HG02852 (cell line): ENCODE results near the gene CEL.
"Not testable (repeated sequence)": the region's sequence is repeated elsewhere in the genome, so short reads cannot be mapped to it uniquely, and the experiment has no call there.

Experiments
- ATAC-seq: cut with Tn5 transposase; IDR thresholded peaks from one replicate; pipeline ENCODE4 v1.9.1; 2021; ENCODE audit warnings: mild to moderate bottlenecking, moderate library complexity; ENCODE audit not compliant: unreplicated experiment

The CEL gene

GRCh38 chr9:133063159-133063499, 1.3 kb downstream of the CEL start:
- ATAC-seq = no peak

- no peak for ATAC-seq
Measured at GRCh38 chr9:133063500-133064231, 1.9 kb downstream of the CEL start.

- no peak for ATAC-seq
Measured at GRCh38 chr9:133064241-133065069, 2.7 kb downstream of the CEL start.

- no peak for ATAC-seq
Measured at GRCh38 chr9:133065070-133065388, 3.2 kb downstream of the CEL start.

GRCh38 chr9:133066181-133066983, 4.6 kb downstream of the CEL start:
- no peak for ATAC-seq

- ATAC-seq = no peak
Measured at GRCh38 chr9:133067006-133067405, 5.2 kb downstream of the CEL start.

- ATAC-seq = no peak
Measured at GRCh38 chr9:133067813-133068212, 6.0 kb downstream of the CEL start.

- not testable (repeated sequence) for ATAC-seq
Measured at GRCh38 chr9:133068431-133068830, 6.7 kb downstream of the CEL start.

GRCh38 chr9:133070500-133070961, 8.8 kb downstream of the CEL start:
- ATAC-seq = not testable (repeated sequence)

- not testable (repeated sequence) for ATAC-seq
Measured at GRCh38 chr9:133070985-133071384, 9.2 kb downstream of the CEL start.

GRCh38 chr9:133071484-133072150, 9.8 kb downstream of the CEL start:
- ATAC-seq = no peak

GRCh38 chr9:133072210-133072609, 10.4 kb downstream of the CEL start:
- not testable (repeated sequence) for ATAC-seq

GRCh38 chr9:133073086-133074014, 11.6 kb downstream of the CEL start:
- no peak for ATAC-seq

GRCh38 chr9:133074111-133074651, 12.4 kb downstream of the CEL start:
- ATAC-seq = no peak

GRCh38 chr9:133075925-133076630, 14.3 kb downstream of the CEL start:
- ATAC-seq = no peak

- ATAC-seq = no peak
Measured at GRCh38 chr9:133076691-133077090, 14.9 kb downstream of the CEL start.

GRCh38 chr9:133078486-133078885, 16.7 kb downstream of the CEL start:
- ATAC-seq = no peak

- ATAC-seq = no peak
Measured at GRCh38 chr9:133080161-133080560, 18.4 kb downstream of the CEL start.
